ENCODE data around the gene LACC1.

Gene LACC1

GRCh38 chr13:43911871-43912270, 32.2 kb downstream of the LACC1 start:
- H2BK12ac ChIP-seq (ENCODE audit: low read length): no peak overlapping the region
- no peak overlapping the region for H2AK5ac ChIP-seq (ENCODE audit: low read length)
- no peaks in the 10 kb centered on the region for H3K9me3 ChIP-seq (ENCODE audit: insufficient read depth, low read depth, low read length)
- H3K4ac ChIP-seq (ENCODE audit: low read depth, low read length): no peak overlapping the region
- H3K14ac ChIP-seq (ENCODE audit: low read length): no peak overlapping the region
- no peak overlapping the region for H4K8ac ChIP-seq (ENCODE audit: low read depth, low read length)
- H3K27me3 ChIP-seq (ENCODE audit: insufficient read depth, low read length): no peaks in the 10 kb centered on the region
- H3K18ac ChIP-seq (ENCODE audit: low read length): no peak overlapping the region
- WGBS (ENCODE audit: extremely low coverage, insufficient coverage, insufficient read length): no CpG with 5 or more reads among the region's 3 CpGs
- no peaks in the 10 kb centered on the region for H3K4me1 ChIP-seq (ENCODE audit: control insufficient read depth in 1 of 2, insufficient read depth in 2 of 2, low read length in 2 of 2)
- no peak overlapping the region for H3K4me2 ChIP-seq (ENCODE audit: low read length)
- H3K36me3 ChIP-seq (ENCODE audit: control insufficient read depth in 1 of 2, insufficient read depth in 2 of 2, low read length in 2 of 2): no peaks in the 10 kb centered on the region
- H2BK5ac ChIP-seq (ENCODE audit: low read depth, low read length, poor library complexity): no peak overlapping the region
- no peak overlapping the region for H2BK120ac ChIP-seq (ENCODE audit: insufficient read depth, low read length, poor library complexity)
- no peak overlapping the region for H3K27ac ChIP-seq (ENCODE audit: low read depth, low read length)
- H4K12ac ChIP-seq (ENCODE audit: low read depth, low read length): no peak overlapping the region
- H3K79me1 ChIP-seq (ENCODE audit: low read length): no peaks in the 10 kb centered on the region
- H4K91ac ChIP-seq (ENCODE audit: low read depth, low read length): no peak overlapping the region
- no peak overlapping the region for H2AFZ ChIP-seq (ENCODE audit: insufficient read depth, low read length, poor library complexity)
- H3K9ac ChIP-seq (ENCODE audit: low read length): no peak overlapping the region
- no peak overlapping the region for H3K23ac ChIP-seq (ENCODE audit: low read length)
- H3K79me2 ChIP-seq (ENCODE audit: control insufficient read depth, insufficient read depth, low read length, poor library complexity): no peaks in the 10 kb centered on the region
- no peak for DNase-seq
- no peak overlapping the region for H3K4me3 ChIP-seq (ENCODE audit: low read depth, low read length)

DNA sequence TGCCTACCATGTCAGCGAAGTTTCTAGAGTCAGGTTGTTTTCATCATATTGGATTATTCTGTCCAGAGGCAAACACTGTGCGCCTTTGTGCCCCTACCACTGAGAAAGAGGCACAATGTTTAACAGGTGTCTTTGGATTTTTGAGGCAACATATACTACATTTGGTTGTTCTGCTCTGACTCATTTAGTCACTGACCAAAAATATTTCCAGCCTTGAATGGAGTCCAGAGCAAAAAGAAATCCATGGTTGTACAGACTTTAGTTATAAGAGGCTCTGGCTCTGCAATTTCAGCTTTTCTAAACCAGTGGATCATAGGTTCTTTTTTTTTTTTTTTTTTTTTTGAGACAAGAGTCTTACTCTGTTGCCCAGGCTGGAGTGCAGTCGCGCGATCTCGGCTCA, 35.7 kb downstream of the LACC1 start:
- H2AFZ ChIP-seq (ENCODE audit: insufficient read depth, low read length, poor library complexity): no peak overlapping the region
- H3K36me3 ChIP-seq (ENCODE audit: control insufficient read depth in 1 of 2, insufficient read depth in 2 of 2, low read length in 2 of 2): no peaks in the 10 kb centered on the region
- H3K79me2 ChIP-seq (ENCODE audit: control insufficient read depth, insufficient read depth, low read length, poor library complexity): no peaks in the 10 kb centered on the region
- no peak overlapping the region for H3K4me2 ChIP-seq (ENCODE audit: low read length)
- no peaks in the 10 kb centered on the region for H3K79me1 ChIP-seq (ENCODE audit: low read length)
- no peaks in the 10 kb centered on the region for H3K4me1 ChIP-seq (ENCODE audit: control insufficient read depth in 1 of 2, insufficient read depth in 2 of 2, low read length in 2 of 2)
- H2BK12ac ChIP-seq (ENCODE audit: low read length): no peak overlapping the region
- H4K91ac ChIP-seq (ENCODE audit: low read depth, low read length): no peak overlapping the region
- no peaks in the 10 kb centered on the region for H3K27me3 ChIP-seq (ENCODE audit: insufficient read depth, low read length)
- no peak overlapping the region for H2BK120ac ChIP-seq (ENCODE audit: insufficient read depth, low read length, poor library complexity)
- H2AK5ac ChIP-seq (ENCODE audit: low read length): no peak overlapping the region
- no CpG with 5 or more reads among the region's 6 CpGs for WGBS (ENCODE audit: extremely low coverage, insufficient coverage, insufficient read length)
- H3K18ac ChIP-seq (ENCODE audit: low read length): no peak overlapping the region
- H3K4me3 ChIP-seq (ENCODE audit: low read depth, low read length): no peak overlapping the region
- H4K8ac ChIP-seq (ENCODE audit: low read depth, low read length): no peak overlapping the region
- no peak overlapping the region for H3K23ac ChIP-seq (ENCODE audit: low read length)
- no peak overlapping the region for H3K14ac ChIP-seq (ENCODE audit: low read length)
- H3K27ac ChIP-seq (ENCODE audit: low read depth, low read length): no peak overlapping the region
- no peak overlapping the region for H4K12ac ChIP-seq (ENCODE audit: low read depth, low read length)
- no peak overlapping the region for H2BK5ac ChIP-seq (ENCODE audit: low read depth, low read length, poor library complexity)
- no peak overlapping the region for H3K9ac ChIP-seq (ENCODE audit: low read length)
- H3K9me3 ChIP-seq (ENCODE audit: insufficient read depth, low read depth, low read length): no peaks in the 10 kb centered on the region
- no peak for DNase-seq
- no peak overlapping the region for H3K4ac ChIP-seq (ENCODE audit: low read depth, low read length)

- Histone ChIP-seq H2AK5ac (ENCODE audit: low read length) (no peak overlapping the region), H3K18ac (ENCODE audit: low read length) (no peak overlapping the region), H3K27me3 (ENCODE audit: insufficient read depth, low read length) (no peaks in the 10 kb centered on the region), H3K14ac (ENCODE audit: low read length) (no peak overlapping the region), H2AFZ (ENCODE audit: insufficient read depth, low read length, poor library complexity) (no peak overlapping the region), H4K91ac (ENCODE audit: low read depth, low read length) (no peak overlapping the region), H3K79me2 (ENCODE audit: control insufficient read depth, insufficient read depth, low read length, poor library complexity) (no peaks in the 10 kb centered on the region), H2BK120ac (ENCODE audit: insufficient read depth, low read length, poor library complexity) (no peak overlapping the region), H3K23ac (ENCODE audit: low read length) (no peak overlapping the region), H4K8ac (ENCODE audit: low read depth, low read length) (no peak overlapping the region), H3K27ac (ENCODE audit: low read depth, low read length) (no peak overlapping the region), H4K12ac (ENCODE audit: low read depth, low read length) (no peak overlapping the region), H3K36me3 (ENCODE audit: control insufficient read depth in 1 of 2, insufficient read depth in 2 of 2, low read length in 2 of 2) (no peaks in the 10 kb centered on the region), H3K9me3 (ENCODE audit: insufficient read depth, low read depth, low read length) (no peaks in the 10 kb centered on the region), H3K79me1 (ENCODE audit: low read length) (no peaks in the 10 kb centered on the region), H2BK5ac (ENCODE audit: low read depth, low read length, poor library complexity) (no peak overlapping the region), H3K4ac (ENCODE audit: low read depth, low read length) (no peak overlapping the region), H3K4me2 (ENCODE audit: low read length) (no peak overlapping the region), H3K4me3 (ENCODE audit: low read depth, low read length) (no peak overlapping the region), H2BK12ac (ENCODE audit: low read length) (no peak overlapping the region), H3K4me1 (ENCODE audit: control insufficient read depth in 1 of 2, insufficient read depth in 2 of 2, low read length in 2 of 2) (no peaks in the 10 kb centered on the region), H3K9ac (ENCODE audit: low read length) (no peak overlapping the region)
- DNase-seq: no peak
- WGBS (ENCODE audit: extremely low coverage, insufficient coverage, insufficient read length): no CpG with 5 or more reads among the region's 2 CpGs
Observed at GRCh38 chr13:43916828-43917227, 37.1 kb downstream of the LACC1 start.

DNA sequence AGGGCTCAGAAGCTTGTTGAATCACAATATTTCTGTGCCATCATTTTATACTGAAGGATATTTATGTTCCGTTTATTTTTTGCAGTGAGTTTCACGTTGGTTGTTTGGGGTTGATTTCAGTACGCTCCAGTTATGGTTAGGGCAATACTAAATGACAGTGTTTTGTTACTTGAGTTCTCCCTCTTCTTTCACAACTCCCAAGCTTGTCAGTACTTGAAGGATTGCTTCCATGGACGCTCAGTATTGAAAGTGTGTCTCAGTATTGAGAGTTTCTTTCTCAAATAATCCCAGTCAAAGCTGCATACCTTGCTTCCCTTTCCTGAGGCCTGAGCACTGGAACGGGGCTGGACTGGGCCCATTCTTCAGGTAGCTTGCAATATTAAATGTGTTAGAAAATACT, 38.9 kb downstream of the LACC1 start:
- Histone ChIP-seq H4K91ac (ENCODE audit: low read depth, low read length) (no peak overlapping the region), H3K4me3 (ENCODE audit: low read depth, low read length) (no peak overlapping the region), H4K8ac (ENCODE audit: low read depth, low read length) (no peak overlapping the region), H3K36me3 (ENCODE audit: control insufficient read depth in 1 of 2, insufficient read depth in 2 of 2, low read length in 2 of 2) (no peaks in the 10 kb centered on the region), H2BK12ac (ENCODE audit: low read length) (no peak overlapping the region), H3K4me1 (ENCODE audit: control insufficient read depth in 1 of 2, insufficient read depth in 2 of 2, low read length in 2 of 2) (no peaks in the 10 kb centered on the region), H3K18ac (ENCODE audit: low read length) (no peak overlapping the region), H2AK5ac (ENCODE audit: low read length) (no peak overlapping the region), H4K12ac (ENCODE audit: low read depth, low read length) (no peak overlapping the region), H3K79me2 (ENCODE audit: control insufficient read depth, insufficient read depth, low read length, poor library complexity) (no peaks in the 10 kb centered on the region), H3K9ac (ENCODE audit: low read length) (no peak overlapping the region), H3K14ac (ENCODE audit: low read length) (no peak overlapping the region), H2BK5ac (ENCODE audit: low read depth, low read length, poor library complexity) (no peak overlapping the region), H2AFZ (ENCODE audit: insufficient read depth, low read length, poor library complexity) (no peak overlapping the region), H2BK120ac (ENCODE audit: insufficient read depth, low read length, poor library complexity) (no peak overlapping the region), H3K23ac (ENCODE audit: low read length) (no peak overlapping the region), H3K79me1 (ENCODE audit: low read length) (no peaks in the 10 kb centered on the region), H3K4ac (ENCODE audit: low read depth, low read length) (no peak overlapping the region), H3K27me3 (ENCODE audit: insufficient read depth, low read length) (no peaks in the 10 kb centered on the region), H3K4me2 (ENCODE audit: low read length) (no peak overlapping the region), H3K27ac (ENCODE audit: low read depth, low read length) (no peak overlapping the region), H3K9me3 (ENCODE audit: insufficient read depth, low read depth, low read length) (no peaks in the 10 kb centered on the region)
- no peak for DNase-seq
- no CpG with 5 or more reads among the region's 5 CpGs for WGBS (ENCODE audit: extremely low coverage, insufficient coverage, insufficient read length)

Data from trophoblast cell (in vitro differentiated cells and primary cell).